ENCODE results near the gene RAB4A. TPM values are rescaled to one million over a fixed set of nuclear protein-coding genes. Genes with fewer than 3 reads are reported as not detected.

RAB4A gene
- total RNA-seq, 1 donor from 2014 or later: 103 TPM

- ATAC-seq (ENCODE audit: poor library complexity) (peak; percentile 52), DNase-seq (peak; percentile 60)
- intact Hi-C loops (cut with DNase I): no loop called here
Measured at GRCh38 chr1:229238674-229239415, 32.1 kb upstream of the RAB4A start.

DNA sequence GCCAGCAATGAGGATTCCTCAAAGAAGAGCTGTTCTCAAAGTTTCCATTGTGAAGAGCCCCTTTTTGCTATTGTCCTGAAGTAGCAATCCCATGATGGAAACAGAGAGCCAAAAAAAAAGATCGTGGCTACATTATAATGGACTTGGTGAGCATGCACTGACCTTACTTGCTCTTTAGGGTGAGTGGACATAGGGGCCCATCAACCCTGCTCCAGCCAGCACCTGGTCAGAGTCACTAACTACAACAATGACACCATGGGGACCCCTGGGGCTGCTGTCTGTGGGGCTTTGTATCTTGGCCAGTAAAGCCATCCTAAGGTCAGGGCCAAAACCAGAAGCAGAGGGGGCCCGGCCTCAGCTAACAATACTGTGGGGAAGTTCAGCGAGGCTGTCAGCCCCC, 30.4 kb upstream of the RAB4A start:
- DNase-seq (no peak), ATAC-seq (ENCODE audit: poor library complexity) (no peak)

GRCh38 chr1:229241390-229241789, 29.5 kb upstream of the RAB4A start:
- no peak for DNase-seq
- ATAC-seq (ENCODE audit: poor library complexity): no peak
- intact Hi-C loops (cut with DNase I): no loop called here

More for the DNA sequence above, 30.4 kb upstream of the RAB4A start:
- intact Hi-C loops (cut with DNase I): no loop called here

GRCh38 chr1:229243638-229244037, 27.3 kb upstream of the RAB4A start:
- no peak for ATAC-seq (ENCODE audit: poor library complexity)
- intact Hi-C loops (cut with DNase I): no loop called here
- DNase-seq: no peak

GRCh38 chr1:229244091-229244490, 26.8 kb upstream of the RAB4A start:
- ATAC-seq (ENCODE audit: poor library complexity) (no peak), DNase-seq (no peak)
- intact Hi-C loops (cut with DNase I): no loop called here

- DNase-seq (no peak), ATAC-seq (ENCODE audit: poor library complexity) (no peak)
- intact Hi-C loops (cut with DNase I): no loop called here
Measured at GRCh38 chr1:229247871-229248270, 23.0 kb upstream of the RAB4A start.

DNA sequence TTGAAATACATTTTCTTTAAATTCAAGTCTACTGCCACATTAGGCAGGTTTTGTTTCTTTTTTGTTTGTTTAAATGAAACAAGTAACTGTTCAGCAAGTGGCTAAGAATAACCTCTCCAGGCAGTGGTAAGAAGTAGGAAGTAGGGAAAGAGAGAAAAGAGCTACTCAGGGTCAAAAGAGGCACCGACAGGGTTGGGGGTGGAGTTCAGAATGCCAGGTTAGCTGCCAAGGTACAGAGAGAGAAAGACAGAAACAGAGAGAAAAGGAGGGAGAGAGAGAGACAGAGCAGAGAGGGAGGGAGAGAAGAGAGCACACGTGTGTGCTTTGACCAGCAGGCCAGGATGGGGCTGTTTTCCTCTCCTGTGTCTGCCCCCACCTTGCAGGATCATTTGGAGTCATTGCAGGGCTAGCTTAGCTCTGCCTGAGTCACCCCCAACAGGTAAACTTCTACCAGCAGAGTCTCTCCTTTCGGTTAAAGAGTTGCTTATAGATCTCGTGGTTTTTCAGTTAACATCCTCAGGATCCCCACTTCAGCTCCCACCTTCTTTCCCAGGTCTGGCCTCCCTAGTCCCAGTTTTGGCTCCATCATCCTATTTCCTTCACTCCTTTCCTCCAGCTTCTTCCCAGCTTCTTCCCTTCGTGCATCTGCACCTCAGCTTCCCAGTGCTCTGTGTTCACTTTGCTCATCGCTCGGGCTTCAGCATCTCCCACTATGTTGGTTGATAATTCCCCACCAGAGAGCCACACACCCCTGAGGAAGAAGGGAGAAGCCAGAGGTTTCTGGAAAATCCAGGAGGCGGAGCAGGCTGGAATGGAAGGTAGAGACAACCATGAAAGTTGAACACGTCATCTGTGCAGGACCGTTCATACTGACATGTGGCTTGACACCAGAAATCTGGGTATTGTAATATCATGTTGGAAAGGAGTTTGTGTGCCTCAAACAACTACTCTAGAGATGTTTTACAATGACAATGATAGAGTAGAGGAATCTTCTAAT, 21.8 kb upstream of the RAB4A start:
- intact Hi-C loops (cut with DNase I): no loop called here
- ATAC-seq (ENCODE audit: poor library complexity) (no peak), DNase-seq (no peak)

- ATAC-seq (ENCODE audit: poor library complexity) (peak; percentile 30), DNase-seq (no peak)
- intact Hi-C loops (cut with DNase I): loop anchor here (10.0 kb wide), 1 partner anchor 585 kb away; no protein-coding TSS in a partner anchor
Measured at GRCh38 chr1:229249854-229250644, 20.9 kb upstream of the RAB4A start.

GRCh38 chr1:229251185-229251584, 19.7 kb upstream of the RAB4A start:
- intact Hi-C loops (cut with DNase I): loop anchor here (10.0 kb wide), 1 partner anchor 586 kb away; no protein-coding TSS in a partner anchor
- DNase-seq (no peak), ATAC-seq (ENCODE audit: poor library complexity) (no peak)

DNA sequence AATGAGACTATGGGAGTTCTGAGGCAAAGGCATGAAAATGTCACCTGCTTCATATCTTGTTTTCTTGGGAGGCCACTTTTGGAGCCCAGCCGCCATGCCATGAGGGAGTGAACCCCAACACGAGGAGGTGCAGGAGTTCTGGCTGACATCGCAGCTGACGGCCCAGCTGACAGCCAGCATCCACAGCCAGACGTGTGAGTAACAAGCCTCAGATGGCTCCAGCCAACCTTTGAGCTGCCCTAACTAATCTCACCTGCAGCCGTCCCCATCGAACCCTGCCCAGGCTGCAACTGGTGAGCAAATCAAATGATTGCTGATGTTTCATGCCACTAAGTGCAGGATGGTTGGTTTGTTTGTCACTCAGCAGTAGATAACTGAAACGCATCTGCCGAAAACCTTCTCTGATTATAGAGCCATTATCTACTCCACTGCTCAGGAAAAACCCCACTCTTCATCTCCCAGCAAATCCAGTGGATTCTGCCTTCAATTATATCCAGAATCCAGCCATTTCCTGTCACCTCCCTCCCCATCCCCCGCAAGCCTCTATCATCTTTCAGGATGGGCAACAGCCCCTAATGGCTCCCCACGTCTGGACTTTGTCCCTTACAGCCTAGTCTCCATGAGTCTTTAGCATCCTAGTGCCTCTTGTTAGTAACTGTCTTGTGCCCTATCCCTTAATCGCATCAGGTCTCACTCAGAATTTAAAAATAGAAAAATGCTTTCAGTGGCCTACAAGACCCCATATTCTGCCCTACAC, 18.5 kb upstream of the RAB4A start:
- DNase-seq: no peak
- intact Hi-C loops (cut with DNase I): loop anchor here (10.0 kb wide), 1 partner anchor 588 kb away; no protein-coding TSS in a partner anchor
- peak; percentile 40 for ATAC-seq (ENCODE audit: poor library complexity)

GRCh38 chr1:229253151-229253974, 17.5 kb upstream of the RAB4A start:
- ATAC-seq (ENCODE audit: poor library complexity): no peak
- no peak for DNase-seq
- intact Hi-C loops (cut with DNase I): loop anchor here (10.0 kb wide), 1 partner anchor 589 kb away; no protein-coding TSS in a partner anchor

DNA sequence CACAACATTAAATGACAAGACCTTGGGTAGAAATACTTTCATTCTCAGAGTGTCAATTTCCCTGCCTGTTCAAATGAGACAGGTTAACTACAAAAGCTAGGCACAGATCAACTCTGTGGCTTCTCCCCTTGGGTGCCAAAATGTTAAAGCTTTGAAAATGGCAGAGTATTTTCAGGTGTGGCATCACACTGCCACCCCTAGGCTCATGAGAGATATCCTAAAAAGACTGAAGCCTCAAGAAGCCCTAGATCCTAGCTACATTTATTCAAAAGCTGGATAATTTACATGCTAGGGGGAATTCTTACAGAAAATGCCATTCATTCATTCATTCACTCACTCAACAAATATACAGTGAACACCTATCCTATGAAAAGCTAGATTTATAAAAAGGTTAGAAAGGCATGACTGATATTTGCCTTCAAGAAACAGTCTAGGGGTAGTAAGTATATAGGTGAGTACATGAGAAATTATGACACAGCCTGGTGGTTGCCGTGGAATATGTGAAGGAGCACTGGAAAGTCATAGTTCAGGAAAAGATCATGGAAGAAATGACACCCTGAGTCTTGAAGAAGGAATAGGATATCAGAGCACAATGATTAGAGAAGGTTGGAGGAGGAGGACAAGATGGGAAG, 15.9 kb upstream of the RAB4A start:
- ATAC-seq (ENCODE audit: poor library complexity): peak; percentile 45
- no peak for DNase-seq
- intact Hi-C loops (cut with DNase I): loop anchor here (5.0 to 10.0 kb wide), 2 partner anchors 87 to 590 kb away; partner anchors contain the start of gene CCSAP

GRCh38 chr1:229258031-229258756, 12.7 kb upstream of the RAB4A start:
- ATAC-seq (ENCODE audit: poor library complexity) (peak; percentile 87), DNase-seq (peak; percentile 37)
- intact Hi-C loops (cut with DNase I): loop anchor here (2.0 to 10.0 kb wide), 4 partner anchors 84 to 593 kb away; partner anchors contain the start of gene CCSAP

DNA sequence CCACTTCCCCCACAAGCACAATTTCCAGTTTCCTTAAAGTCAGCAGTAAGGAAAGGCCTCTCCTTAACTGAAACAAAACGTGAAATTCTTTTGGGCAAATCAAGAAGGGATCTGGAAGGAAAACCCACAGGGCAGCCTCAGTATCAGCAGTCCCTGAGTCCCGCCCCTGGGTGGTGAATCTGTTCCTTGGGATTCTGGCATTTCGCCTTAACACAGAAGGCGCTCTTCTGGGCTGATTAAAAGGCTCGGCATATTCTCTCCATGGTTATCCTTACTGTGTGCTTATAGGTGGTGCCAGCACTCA, 12.2 kb upstream of the RAB4A start:
- DNase-seq (no peak), ATAC-seq (ENCODE audit: poor library complexity) (peak; percentile 34)
- intact Hi-C loops (cut with DNase I): loop anchor here (2.0 to 10.0 kb wide), 4 partner anchors 84 to 594 kb away; partner anchors contain the start of gene CCSAP

DNA sequence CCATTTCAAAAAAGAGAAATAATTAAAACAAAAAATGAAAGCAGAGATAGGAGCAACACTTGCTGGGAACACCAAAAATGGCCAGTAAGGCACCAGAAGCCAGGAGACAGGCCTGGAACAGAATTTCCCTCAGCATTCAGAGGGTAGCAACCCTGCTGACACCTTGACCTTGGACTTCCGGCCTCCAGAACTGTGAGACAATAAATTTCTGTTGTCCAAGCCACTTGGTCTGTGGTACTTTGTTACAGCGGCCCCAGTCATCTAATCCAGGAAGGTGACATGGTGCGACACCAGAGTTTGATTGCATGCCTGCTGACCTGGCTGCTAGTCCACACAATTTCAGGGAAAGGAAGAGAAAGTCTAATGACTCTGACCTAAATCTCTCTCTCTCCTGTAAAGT, 10.6 kb upstream of the RAB4A start:
- intact Hi-C loops (cut with DNase I): no loop called here
- ATAC-seq (ENCODE audit: poor library complexity): no peak
- no peak for DNase-seq

GRCh38 chr1:229262239-229262638, 8.7 kb upstream of the RAB4A start:
- DNase-seq (no peak), ATAC-seq (ENCODE audit: poor library complexity) (no peak)
- intact Hi-C loops (cut with DNase I): no loop called here

Data from Right ventricle myocardium superior (tissue), 1 donor.